ENCODE measurements around the gene CALCR. TPM values are rescaled to one million over a fixed set of nuclear protein-coding genes. Genes with fewer than 3 reads are reported as not detected.

The CALCR gene
- total RNA-seq, 5 donors from 2014 or later (not counting 1 experiment from before 2014, with no cell fraction given): not detected

GRCh38 chr7:93432130-93432529 lies 142.4 kb downstream of the CALCR start:
- CTCF ChIA-PET: no interaction called here
- no peak for ATAC-seq (replicated peaks in 1 of 4)
- H3K36me3 Mint-ChIP-seq: no peaks in the 10 kb centered on the region
- no peak overlapping the region for H3K4me3 ChIP-seq (ENCODE audit: control insufficient read depth in 1 of 2, extremely low read depth in 1 of 2, low read length in 1 of 2)
- H3K9me3 ChIP-seq: no peaks in the 10 kb centered on the region
- peaks cover 5 to 23% (median 10%) of the 10 kb centered on the region in 3 donors for H3K4me1 Mint-ChIP-seq
- peaks cover 0 to 5% of the 10 kb centered on the region in 2 donors for H3K27me3 Mint-ChIP-seq
- no peak overlapping the region for H3K27ac ChIP-seq (ENCODE audit: low read length)
- POLR2A ChIA-PET: no interaction called here
- no peaks in the 10 kb centered on the region for H3K27me3 ChIP-seq (replicated peaks in 1 of 2; ENCODE audit: control insufficient read depth in 2 of 2, extremely low read depth in 1 of 2, insufficient read depth in 2 of 2, low read length in 1 of 2)
- DNase-seq: no peak
- WGBS (ENCODE audit: insufficient coverage): no CpG with 5 or more reads among the region's 2 CpGs
- H3K36me3 ChIP-seq (ENCODE audit: control insufficient read depth in 2 of 2, extremely low read depth in 1 of 2, insufficient read depth in 1 of 2, low read length in 1 of 2): no peaks in the 10 kb centered on the region
- H3K27ac Mint-ChIP-seq: no peak overlapping the region
- no peaks in the 10 kb centered on the region for H3K9me3 Mint-ChIP-seq
- no peak overlapping the region for H3K4me3 Mint-ChIP-seq
- H3K4me1 ChIP-seq (ENCODE audit: control insufficient read depth in 1 of 2, extremely low read depth in 1 of 2, insufficient read depth in 2 of 2, low read length in 2 of 2): peaks cover 0 to 6% of the 10 kb centered on the region in 2 experiments

DNA sequence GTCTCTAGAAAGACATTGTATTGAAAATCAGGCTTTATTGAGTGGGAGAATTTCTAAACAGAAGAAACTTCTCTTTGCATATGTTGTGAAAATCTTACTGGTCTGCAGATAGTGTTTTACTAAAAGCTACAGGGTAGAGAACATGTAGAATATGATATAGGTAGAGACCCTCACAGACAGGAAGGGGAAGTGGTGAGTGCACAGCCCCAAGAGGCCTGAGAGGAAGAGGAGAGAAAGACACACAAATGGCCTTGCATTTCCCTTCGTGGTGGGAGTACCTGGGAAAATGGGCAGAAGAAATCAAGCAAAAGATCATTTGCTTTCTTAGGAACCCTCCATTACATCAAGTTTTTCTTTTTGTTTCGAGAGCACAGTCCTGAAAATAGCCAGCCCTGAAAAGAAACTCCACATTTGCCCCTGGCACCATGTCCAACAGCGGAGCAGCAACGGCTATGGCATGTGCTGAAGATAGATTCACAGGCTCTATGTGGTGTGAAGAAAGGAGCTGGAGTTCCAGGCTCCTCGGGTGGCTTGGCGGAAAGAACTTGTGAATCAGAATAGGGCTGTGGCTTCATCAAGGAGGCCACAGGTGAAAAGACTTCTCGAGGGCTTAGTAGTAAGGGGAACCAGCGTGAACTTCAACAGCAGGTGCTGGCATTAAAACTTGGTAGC lies 143.5 kb downstream of the CALCR start:
- Histone ChIP-seq H3K36me3 (ENCODE audit: control insufficient read depth in 2 of 2, extremely low read depth in 1 of 2, insufficient read depth in 1 of 2, low read length in 1 of 2) (no peaks in the 10 kb centered on the region), H3K4me3 (ENCODE audit: control insufficient read depth in 1 of 2, extremely low read depth in 1 of 2, low read length in 1 of 2) (no peak overlapping the region), H3K4me1 (ENCODE audit: control insufficient read depth in 1 of 2, extremely low read depth in 1 of 2, insufficient read depth in 2 of 2, low read length in 2 of 2) (peaks cover 0 to 6% of the 10 kb centered on the region in 2 experiments), H3K27ac (ENCODE audit: low read length) (no peak overlapping the region), H3K9me3 (no peaks in the 10 kb centered on the region), H3K27me3 (replicated peaks in 1 of 2; ENCODE audit: control insufficient read depth in 2 of 2, extremely low read depth in 1 of 2, insufficient read depth in 2 of 2, low read length in 1 of 2) (no peaks in the 10 kb centered on the region)
- CTCF ChIA-PET: no interaction called here
- peak overlapping the region in 1 of 2 donors; percentile 64 for H3K27ac Mint-ChIP-seq
- peak overlapping the region in 1 of 3 donors; percentile 30 for H3K4me3 Mint-ChIP-seq
- DNase-seq (no peak), ATAC-seq (replicated peaks in 1 of 4) (peak in 3 of 4 experiments; percentile 20 to 62 (median 23))
- POLR2A ChIA-PET: interaction anchor here in 1 of 2 donors (0.6 kb wide), 1 partner anchor 126 kb away, joined by 3 read pairs; no protein-coding TSS in a partner anchor
- H3K36me3 Mint-ChIP-seq: no peaks in the 10 kb centered on the region
- H3K4me1 Mint-ChIP-seq: peaks cover 5 to 23% (median 10%) of the 10 kb centered on the region in 3 donors
- H3K9me3 Mint-ChIP-seq: no peaks in the 10 kb centered on the region
- WGBS (ENCODE audit: insufficient coverage): 47% methylated on average over 4 of the region's 8 CpGs
- H3K27me3 Mint-ChIP-seq: peaks cover 0 to 5% of the 10 kb centered on the region in 2 donors

GRCh38 chr7:93429563-93429962 lies 145.0 kb downstream of the CALCR start:
- no peaks in the 10 kb centered on the region for H3K9me3 ChIP-seq
- no peaks in the 10 kb centered on the region for H3K36me3 Mint-ChIP-seq
- peaks cover 0 to 6% of the 10 kb centered on the region in 2 experiments for H3K4me1 ChIP-seq (ENCODE audit: control insufficient read depth in 1 of 2, extremely low read depth in 1 of 2, insufficient read depth in 2 of 2, low read length in 2 of 2)
- no peak for ATAC-seq (replicated peaks in 1 of 4)
- H3K27me3 Mint-ChIP-seq: no peaks in the 10 kb centered on the region
- H3K9me3 Mint-ChIP-seq: no peaks in the 10 kb centered on the region
- H3K4me3 Mint-ChIP-seq: no peak overlapping the region
- no peaks in the 10 kb centered on the region for H3K36me3 ChIP-seq (ENCODE audit: control insufficient read depth in 2 of 2, extremely low read depth in 1 of 2, insufficient read depth in 1 of 2, low read length in 1 of 2)
- DNase-seq: no peak
- ChIA-PET CTCF (interaction anchor here (0.6 to 0.7 kb wide), 2 partner anchors 877 to 1262 kb away, joined by 3 to 4 read pairs; no protein-coding TSS in a partner anchor), POLR2A (interaction anchor here in 1 of 2 donors (0.7 kb wide), 1 partner anchor 259 kb away, joined by 6 read pairs; no protein-coding TSS in a partner anchor)
- no CpG with 5 or more reads among the region's 3 CpGs for WGBS (ENCODE audit: insufficient coverage)
- H3K4me3 ChIP-seq (ENCODE audit: control insufficient read depth in 1 of 2, extremely low read depth in 1 of 2, low read length in 1 of 2): no peak overlapping the region
- peaks cover 5 to 23% (median 10%) of the 10 kb centered on the region in 3 donors for H3K4me1 Mint-ChIP-seq
- H3K27ac Mint-ChIP-seq: peak overlapping the region in 1 of 2 donors; percentile 74
- H3K27ac ChIP-seq (ENCODE audit: low read length): no peak overlapping the region
- no peaks in the 10 kb centered on the region for H3K27me3 ChIP-seq (replicated peaks in 1 of 2; ENCODE audit: control insufficient read depth in 2 of 2, extremely low read depth in 1 of 2, insufficient read depth in 2 of 2, low read length in 1 of 2)

- Histone ChIP-seq H3K27me3 (replicated peaks in 1 of 2; ENCODE audit: control insufficient read depth in 2 of 2, extremely low read depth in 1 of 2, insufficient read depth in 2 of 2, low read length in 1 of 2) (no peaks in the 10 kb centered on the region), H3K4me1 (ENCODE audit: control insufficient read depth in 1 of 2, extremely low read depth in 1 of 2, insufficient read depth in 2 of 2, low read length in 2 of 2) (peaks cover 0 to 6% of the 10 kb centered on the region in 2 experiments), H3K4me3 (ENCODE audit: control insufficient read depth in 1 of 2, extremely low read depth in 1 of 2, low read length in 1 of 2) (no peak overlapping the region), H3K9me3 (no peaks in the 10 kb centered on the region), H3K27ac (ENCODE audit: low read length) (no peak overlapping the region), H3K36me3 (ENCODE audit: control insufficient read depth in 2 of 2, extremely low read depth in 1 of 2, insufficient read depth in 1 of 2, low read length in 1 of 2) (no peaks in the 10 kb centered on the region)
- peaks cover 5 to 22% (median 10%) of the 10 kb centered on the region in 3 donors for H3K4me1 Mint-ChIP-seq
- no peaks in the 10 kb centered on the region for H3K9me3 Mint-ChIP-seq
- no peaks in the 10 kb centered on the region for H3K36me3 Mint-ChIP-seq
- no CpG with 5 or more reads among the region's 2 CpGs for WGBS (ENCODE audit: insufficient coverage)
- DNase-seq (no peak), ATAC-seq (replicated peaks in 1 of 4) (no peak)
- CTCF ChIA-PET: no interaction called here
- no peak overlapping the region for H3K27ac Mint-ChIP-seq
- H3K27me3 Mint-ChIP-seq: peaks cover 6 to 11% of the 10 kb centered on the region in 2 donors
- POLR2A ChIA-PET: interaction anchor here in 1 of 2 donors (0.7 kb wide), 1 partner anchor 49 kb away, joined by 3 read pairs; no protein-coding TSS in a partner anchor
- no peak overlapping the region for H3K4me3 Mint-ChIP-seq
Observed at GRCh38 chr7:93427107-93427506, 147.4 kb downstream of the CALCR start.

DNA sequence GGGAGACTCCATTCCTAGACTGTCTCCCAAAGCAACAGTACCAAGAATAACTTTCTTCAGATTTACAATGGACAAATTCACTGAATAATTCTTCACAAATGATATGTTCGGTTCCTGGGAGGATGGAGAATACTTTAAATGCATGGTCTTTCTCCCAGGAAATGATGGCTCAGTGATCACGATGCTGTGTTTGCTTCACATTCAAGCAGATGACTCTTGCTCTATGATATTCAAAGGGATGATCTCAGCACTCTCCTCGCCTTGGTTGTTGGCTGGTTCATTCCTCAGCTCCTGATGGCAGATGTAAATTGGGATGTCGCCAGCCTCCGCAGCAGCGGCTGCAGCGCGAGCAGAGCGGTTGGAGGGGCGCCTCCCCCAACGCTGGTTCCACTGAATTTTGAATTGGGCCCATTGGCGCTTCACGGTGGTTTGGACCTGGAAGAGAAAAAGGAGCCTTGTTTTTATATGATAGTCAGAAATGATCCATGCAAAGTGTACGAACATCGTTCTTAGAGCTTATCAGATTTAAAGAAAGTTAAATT lies 148.3 kb downstream of the CALCR start:
- Histone ChIP-seq H3K27me3 (replicated peaks in 1 of 2; ENCODE audit: control insufficient read depth in 2 of 2, extremely low read depth in 1 of 2, insufficient read depth in 2 of 2, low read length in 1 of 2) (no peaks in the 10 kb centered on the region), H3K9me3 (no peaks in the 10 kb centered on the region), H3K4me1 (ENCODE audit: control insufficient read depth in 1 of 2, extremely low read depth in 1 of 2, insufficient read depth in 2 of 2, low read length in 2 of 2) (peaks cover 0 to 6% of the 10 kb centered on the region in 2 experiments), H3K36me3 (ENCODE audit: control insufficient read depth in 2 of 2, extremely low read depth in 1 of 2, insufficient read depth in 1 of 2, low read length in 1 of 2) (no peaks in the 10 kb centered on the region), H3K4me3 (ENCODE audit: control insufficient read depth in 1 of 2, extremely low read depth in 1 of 2, low read length in 1 of 2) (no peak overlapping the region), H3K27ac (ENCODE audit: low read length) (no peak overlapping the region)
- H3K36me3 Mint-ChIP-seq: no peaks in the 10 kb centered on the region
- H3K9me3 Mint-ChIP-seq: no peaks in the 10 kb centered on the region
- ATAC-seq (replicated peaks in 1 of 4): no peak
- ChIA-PET CTCF (no interaction called here), POLR2A (no interaction called here)
- peaks cover 5 to 17% (median 7%) of the 10 kb centered on the region in 3 donors for H3K4me1 Mint-ChIP-seq
- DNase-seq: no peak
- 96% methylated on average over 12 of the region's 15 CpGs for WGBS (ENCODE audit: insufficient coverage)
- H3K27me3 Mint-ChIP-seq: peaks cover 6 to 11% of the 10 kb centered on the region in 2 donors
- no peak overlapping the region for H3K4me3 Mint-ChIP-seq
- H3K27ac Mint-ChIP-seq: no peak overlapping the region

GRCh38 chr7:93414574-93414973 lies 159.9 kb downstream of the CALCR start:
- H3K4me3 ChIP-seq (ENCODE audit: control insufficient read depth in 1 of 2, extremely low read depth in 1 of 2, low read length in 1 of 2): no peak overlapping the region
- DNase-seq (no peak), ATAC-seq (replicated peaks in 1 of 4) (no peak)
- no peak overlapping the region for H3K27ac ChIP-seq (ENCODE audit: low read length)
- ChIA-PET CTCF (no interaction called here), POLR2A (no interaction called here)
- H3K27me3 ChIP-seq (replicated peaks in 1 of 2; ENCODE audit: control insufficient read depth in 2 of 2, extremely low read depth in 1 of 2, insufficient read depth in 2 of 2, low read length in 1 of 2): no peaks in the 10 kb centered on the region
- no peak overlapping the region for H3K27ac Mint-ChIP-seq
- H3K4me1 ChIP-seq (ENCODE audit: control insufficient read depth in 1 of 2, extremely low read depth in 1 of 2, insufficient read depth in 2 of 2, low read length in 2 of 2): no peaks in the 10 kb centered on the region
- H3K9me3 ChIP-seq: no peaks in the 10 kb centered on the region
- H3K9me3 Mint-ChIP-seq: no peaks in the 10 kb centered on the region
- no peaks in the 10 kb centered on the region for H3K36me3 ChIP-seq (ENCODE audit: control insufficient read depth in 2 of 2, extremely low read depth in 1 of 2, insufficient read depth in 1 of 2, low read length in 1 of 2)
- no peaks in the 10 kb centered on the region for H3K36me3 Mint-ChIP-seq
- peaks cover 2 to 9% of the 10 kb centered on the region in 2 donors for H3K27me3 Mint-ChIP-seq
- H3K4me1 Mint-ChIP-seq: no peaks in the 10 kb centered on the region
- H3K4me3 Mint-ChIP-seq: no peak overlapping the region
